A673 (cell line): ENCODE results near the gene COLEC12. TPM values are rescaled to one million over a fixed set of nuclear protein-coding genes. Genes with fewer than 3 reads are reported as not detected.

Source experiments
- BruUV-seq: library from RNA; stranded (reverse); fragments of 400-500 nt; replicated peaks from 2 replicates; lab custom pipeline; 2021; lab: Mats Ljungman, UMichigan
- CTCF ChIA-PET: fragments of 300-600 bp; sonication (Branson Sonifier 250); formaldehyde crosslinking; loops from one replicate; lab custom pipeline; 2022; ENCODE audit warnings: antibody characterized with exemption; lab: Charles Lee
- POLR2A ChIA-PET: fragments of 300-600 bp; sonication (Branson Sonifier 250); formaldehyde crosslinking; loops from one replicate; lab custom pipeline; 2022; ENCODE audit warnings: antibody characterized with exemption; ENCODE audit not compliant: low non-redundant PET; lab: Charles Lee
- DNase-seq: peaks from one replicate; pipeline ENCODE4 v3.0.0-alpha.2; 2015; ENCODE audit warnings: low spot score
- H3K27ac ChIP-seq: fragments of 200-600 bp; sonication (generic); 2 replicates; pipeline ENCODE4 v1.5.1; 2016; ENCODE audit warnings: mixed run types, low read depth, mild to moderate bottlenecking, mixed read lengths, antibody characterized with exemption, low read length; ENCODE audit not compliant: poor library complexity, severe bottlenecking
- H3K27me3 ChIP-seq: fragments of 200-600 bp; sonication (generic); replicated peaks from 2 replicates; pipeline ENCODE4 v1.6.1; 2017; ENCODE audit warnings: mixed run types, low read depth, mild to moderate bottlenecking, mixed read lengths, antibody characterized with exemption, low read length; ENCODE audit not compliant: insufficient read depth, poor library complexity
- H3K36me3 ChIP-seq: fragments of 200-600 bp; sonication (generic); 2 replicates; pipeline ENCODE4 v1.6.1; 2016; ENCODE audit warnings: mixed run types, mild to moderate bottlenecking, mixed read lengths, antibody characterized with exemption, low read length; ENCODE audit not compliant: insufficient read depth, poor library complexity, severe bottlenecking
- H3K4me1 ChIP-seq: fragments of 200-600 bp; sonication (generic); 2 replicates; pipeline ENCODE4 v1.6.1; 2017; ENCODE audit warnings: mixed run types, mild to moderate bottlenecking, mixed read lengths, antibody characterized with exemption, low read length; ENCODE audit not compliant: insufficient read depth, poor library complexity, severe bottlenecking
- H3K4me3 ChIP-seq: fragments of 200-600 bp; sonication (generic); 2 replicates; pipeline ENCODE4 v1.5.1; 2016; ENCODE audit warnings: low read depth, mixed run types, mild to moderate bottlenecking, mixed read lengths, low read length; ENCODE audit not compliant: poor library complexity, severe bottlenecking
- H3K9me3 ChIP-seq: fragments of 200-600 bp; sonication (generic); 2 replicates; pipeline ENCODE4 v1.6.1; 2016; ENCODE audit warnings: mixed run types, low read depth, mild to moderate bottlenecking, mixed read lengths, antibody characterized with exemption, low read length; ENCODE audit not compliant: poor library complexity, severe bottlenecking
- EZH2 ChIP-seq: fragments of 200-600 bp; sonication (generic); IDR thresholded peaks from 2 replicates; pipeline ENCODE4 v1.6.1; 2017; ENCODE audit warnings: borderline replicate concordance, low read depth, mild to moderate bottlenecking, mixed read lengths, antibody characterized with exemption, low read length; ENCODE audit not compliant: poor library complexity, severe bottlenecking
- intact Hi-C: fragments of 100-400 bp; cut with micrococcal nuclease; formaldehyde crosslinking; loops from one replicate; pipeline ENCODE4 v1.10.0; 2022; ENCODE audit not compliant: unreplicated experiment
- total RNA-seq: library from RNA; stranded (reverse); gene quantifications from 2 replicates; pipeline ENCODE4 v1.2.3, GENCODE V29; 2021
- TF ChIP-seq, protein P1 (sequence below): fragments of 300-800, 200-600 bp; sonication (generic); conservative IDR thresholded peaks from 2 replicates; pipeline ENCODE4 v1.5.1; 2017; ENCODE audit warnings: low read depth, mild to moderate bottlenecking, antibody characterized with exemption, low read length, moderate library complexity, mixed read lengths

The COLEC12 gene
- total RNA-seq, 1 experiment from 2014 or later = 0.86 TPM

DNA sequence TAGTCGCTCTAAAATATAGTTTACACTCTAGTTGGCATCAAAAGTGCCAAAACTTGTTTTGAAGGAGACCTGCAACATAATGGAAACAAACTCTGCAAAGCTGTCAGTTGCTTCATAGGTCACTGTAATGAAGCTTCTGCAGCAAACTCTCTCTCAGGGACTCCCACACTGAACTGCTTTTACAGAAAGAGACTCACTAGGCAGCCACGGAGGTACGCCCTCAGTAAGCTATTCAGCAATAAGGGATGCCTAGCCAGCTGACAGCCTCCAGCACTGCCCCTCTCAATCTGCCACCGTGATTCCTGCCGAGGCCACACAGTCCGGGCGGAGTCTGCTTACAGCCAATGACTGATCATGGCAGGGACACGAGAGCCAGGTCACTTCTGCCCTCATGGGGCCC, 51.1 kb downstream of the COLEC12 start:
- Histone ChIP-seq H3K9me3 (peaks cover 3% of the 10 kb centered on the region), H3K4me3 (no peak overlapping the region), H3K36me3 (no peaks in the 10 kb centered on the region), H3K27ac (no peak overlapping the region), H3K27me3 (no peaks in the 10 kb centered on the region), H3K4me1 (no peaks in the 10 kb centered on the region)
- no peak for TF ChIP-seq EZH2
- TF ChIP-seq, protein P1, sequence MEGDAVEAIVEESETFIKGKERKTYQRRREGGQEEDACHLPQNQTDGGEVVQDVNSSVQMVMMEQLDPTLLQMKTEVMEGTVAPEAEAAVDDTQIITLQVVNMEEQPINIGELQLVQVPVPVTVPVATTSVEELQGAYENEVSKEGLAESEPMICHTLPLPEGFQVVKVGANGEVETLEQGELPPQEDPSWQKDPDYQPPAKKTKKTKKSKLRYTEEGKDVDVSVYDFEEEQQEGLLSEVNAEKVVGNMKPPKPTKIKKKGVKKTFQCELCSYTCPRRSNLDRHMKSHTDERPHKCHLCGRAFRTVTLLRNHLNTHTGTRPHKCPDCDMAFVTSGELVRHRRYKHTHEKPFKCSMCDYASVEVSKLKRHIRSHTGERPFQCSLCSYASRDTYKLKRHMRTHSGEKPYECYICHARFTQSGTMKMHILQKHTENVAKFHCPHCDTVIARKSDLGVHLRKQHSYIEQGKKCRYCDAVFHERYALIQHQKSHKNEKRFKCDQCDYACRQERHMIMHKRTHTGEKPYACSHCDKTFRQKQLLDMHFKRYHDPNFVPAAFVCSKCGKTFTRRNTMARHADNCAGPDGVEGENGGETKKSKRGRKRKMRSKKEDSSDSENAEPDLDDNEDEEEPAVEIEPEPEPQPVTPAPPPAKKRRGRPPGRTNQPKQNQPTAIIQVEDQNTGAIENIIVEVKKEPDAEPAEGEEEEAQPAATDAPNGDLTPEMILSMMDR = no peak
- POLR2A ChIA-PET = no interaction called here
- no TSS peak for BruUV-seq
- CTCF ChIA-PET = no interaction called here
- intact Hi-C loops = no loop called here
- no peak for DNase-seq

DNA sequence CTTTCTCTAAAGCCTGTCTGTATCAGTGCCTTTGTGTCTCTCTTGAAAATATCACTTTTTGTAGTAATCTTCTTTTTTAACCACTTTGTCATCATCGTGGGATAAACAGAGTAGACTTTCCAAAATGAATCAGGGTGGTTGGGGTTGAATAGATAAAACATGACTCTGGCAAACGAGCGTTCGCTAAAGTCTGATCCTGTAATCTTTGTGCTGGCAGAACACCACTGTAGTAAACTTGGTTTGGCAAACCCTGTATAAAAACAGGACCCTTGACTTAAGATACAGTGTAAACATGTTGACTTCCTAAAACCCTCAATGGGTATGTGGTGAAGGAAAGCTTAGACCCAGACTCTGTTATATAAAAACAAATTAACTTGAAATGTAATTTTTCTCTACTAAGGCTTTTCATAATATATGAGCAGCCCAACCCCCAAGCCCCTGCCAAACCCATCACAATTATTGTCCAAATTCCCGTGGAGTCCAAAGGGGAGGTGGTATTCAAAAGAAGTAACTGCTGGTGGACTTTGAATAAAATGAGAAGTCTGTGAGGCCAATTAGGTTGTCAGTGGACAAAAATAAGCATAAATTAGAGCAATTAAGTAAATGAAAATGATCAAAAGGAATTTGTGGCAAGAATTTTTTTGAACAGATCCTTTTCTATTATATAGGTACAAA, 52.2 kb downstream of the COLEC12 start:
- no peak for DNase-seq
- Histone ChIP-seq H3K27me3 (no peaks in the 10 kb centered on the region), H3K4me3 (no peak overlapping the region), H3K36me3 (no peaks in the 10 kb centered on the region), H3K4me1 (no peaks in the 10 kb centered on the region), H3K27ac (no peak overlapping the region), H3K9me3 (peaks cover 3% of the 10 kb centered on the region)
- TF ChIP-seq EZH2 = no peak
- TF ChIP-seq, protein P1 = no peak
- ChIA-PET POLR2A (no interaction called here), CTCF (no interaction called here)
- intact Hi-C loops = no loop called here
- no TSS peak for BruUV-seq

DNA sequence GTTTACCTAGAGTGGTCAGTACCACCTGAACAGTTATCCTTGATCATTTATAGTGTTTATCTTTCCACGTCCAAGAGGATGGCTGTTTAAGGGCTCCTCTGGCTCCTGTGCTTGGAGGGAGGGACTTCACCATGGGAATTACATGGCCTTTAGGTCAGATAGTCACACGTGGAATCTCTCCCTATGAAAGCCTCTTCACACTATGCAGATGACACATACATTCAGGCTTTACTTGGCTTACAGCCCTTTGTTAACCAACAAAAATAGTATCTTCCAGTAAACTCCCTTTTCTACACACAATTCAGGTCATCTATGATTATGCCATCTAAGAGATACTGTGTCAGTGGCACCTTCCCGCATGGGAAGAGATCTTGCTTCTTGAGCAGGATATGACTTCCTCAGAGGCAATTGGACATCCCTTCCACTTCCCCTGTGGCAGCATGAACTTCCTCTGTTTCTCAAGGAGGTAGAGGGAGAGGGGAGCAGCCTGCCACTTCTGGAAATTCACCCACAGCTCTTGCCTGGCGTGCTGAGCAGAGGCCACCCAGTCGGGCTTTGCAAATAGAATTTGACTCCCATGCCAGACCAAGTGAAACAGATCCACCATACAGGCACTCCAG, 53.5 kb downstream of the COLEC12 start:
- Histone ChIP-seq H3K36me3 (no peaks in the 10 kb centered on the region), H3K4me1 (no peaks in the 10 kb centered on the region), H3K4me3 (no peak overlapping the region), H3K27me3 (no peaks in the 10 kb centered on the region), H3K9me3 (peaks cover 3% of the 10 kb centered on the region), H3K27ac (no peak overlapping the region)
- ChIA-PET CTCF (no interaction called here), POLR2A (no interaction called here)
- TF ChIP-seq, protein P1 = no peak
- TF ChIP-seq EZH2 = no peak
- no TSS peak for BruUV-seq
- DNase-seq = no peak
- intact Hi-C loops = no loop called here
